HG03442 (cell line): Measurements from ENCODE around the gene TMEM218.
"Not testable (repeated sequence)": the region's sequence is repeated elsewhere in the genome, so short reads cannot be mapped to it uniquely, and the experiment has no call there.

Experiments
- ATAC-seq: cut with Tn5 transposase; IDR thresholded peaks from one replicate; pipeline ENCODE4 v1.9.1; 2021; ENCODE audit warnings: mild to moderate bottlenecking, moderate library complexity; ENCODE audit not compliant: unreplicated experiment

The TMEM218 gene

DNA sequence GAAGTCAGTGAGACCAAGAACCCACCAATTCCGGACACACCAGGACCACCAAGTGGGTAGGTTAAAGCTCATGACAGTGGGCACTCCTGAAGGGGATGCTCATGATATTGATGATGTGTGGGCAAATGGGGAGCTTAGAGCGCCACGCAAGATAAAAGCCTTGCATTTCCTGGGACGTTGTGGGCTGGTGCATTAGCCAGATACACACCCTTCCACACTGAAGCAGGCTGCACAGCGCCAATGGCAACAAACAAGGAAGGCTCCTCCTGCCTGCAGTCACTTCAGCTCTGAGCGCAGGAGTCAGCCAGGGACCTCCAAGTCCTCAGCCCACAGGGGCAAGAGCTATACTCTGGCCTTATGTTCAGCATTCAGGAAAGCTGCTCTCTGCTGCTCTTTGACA lies 20.6 kb downstream of the TMEM218 start:
- no peak for ATAC-seq

DNA sequence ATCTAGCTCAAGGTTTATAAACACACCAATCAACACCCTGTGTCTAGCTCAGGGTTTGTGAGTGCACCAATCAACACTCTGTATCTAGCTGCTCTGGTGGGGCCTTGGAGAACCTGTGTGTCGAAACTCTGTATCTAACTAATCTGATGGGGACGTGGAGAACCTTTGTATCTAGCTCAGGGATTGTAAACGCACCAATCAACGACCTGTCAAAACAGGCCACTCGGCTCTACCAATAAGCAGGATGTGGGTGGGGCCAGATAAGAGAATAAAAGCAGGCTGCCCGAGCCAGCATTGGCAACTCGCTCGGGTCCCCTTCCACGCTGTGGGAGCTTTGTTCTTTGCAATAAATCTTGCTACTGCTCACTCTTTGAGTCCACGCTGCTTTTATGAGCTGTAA lies 21.3 kb downstream of the TMEM218 start:
- not testable (repeated sequence) for ATAC-seq

DNA sequence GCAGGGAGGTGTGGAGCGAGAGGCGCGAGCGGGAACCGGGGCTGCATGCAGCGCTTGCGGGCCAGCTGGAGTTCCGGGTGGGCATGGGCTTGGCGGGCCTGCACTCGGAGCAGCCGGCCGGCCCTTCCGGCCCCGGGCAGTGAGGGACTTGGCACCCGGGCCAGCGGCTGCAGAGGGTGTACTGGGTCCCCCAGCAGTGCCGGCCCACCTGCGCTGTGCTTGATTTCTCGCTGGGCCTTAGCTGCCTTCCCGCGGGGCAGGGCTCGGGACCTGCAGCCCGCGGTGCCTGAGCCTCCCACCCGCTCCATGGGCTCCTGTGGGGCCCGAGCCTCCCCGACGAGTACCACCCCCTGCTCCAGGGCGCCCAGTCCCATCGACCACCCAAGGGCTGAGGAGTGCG lies 21.9 kb downstream of the TMEM218 start:
- not testable (repeated sequence) for ATAC-seq

DNA sequence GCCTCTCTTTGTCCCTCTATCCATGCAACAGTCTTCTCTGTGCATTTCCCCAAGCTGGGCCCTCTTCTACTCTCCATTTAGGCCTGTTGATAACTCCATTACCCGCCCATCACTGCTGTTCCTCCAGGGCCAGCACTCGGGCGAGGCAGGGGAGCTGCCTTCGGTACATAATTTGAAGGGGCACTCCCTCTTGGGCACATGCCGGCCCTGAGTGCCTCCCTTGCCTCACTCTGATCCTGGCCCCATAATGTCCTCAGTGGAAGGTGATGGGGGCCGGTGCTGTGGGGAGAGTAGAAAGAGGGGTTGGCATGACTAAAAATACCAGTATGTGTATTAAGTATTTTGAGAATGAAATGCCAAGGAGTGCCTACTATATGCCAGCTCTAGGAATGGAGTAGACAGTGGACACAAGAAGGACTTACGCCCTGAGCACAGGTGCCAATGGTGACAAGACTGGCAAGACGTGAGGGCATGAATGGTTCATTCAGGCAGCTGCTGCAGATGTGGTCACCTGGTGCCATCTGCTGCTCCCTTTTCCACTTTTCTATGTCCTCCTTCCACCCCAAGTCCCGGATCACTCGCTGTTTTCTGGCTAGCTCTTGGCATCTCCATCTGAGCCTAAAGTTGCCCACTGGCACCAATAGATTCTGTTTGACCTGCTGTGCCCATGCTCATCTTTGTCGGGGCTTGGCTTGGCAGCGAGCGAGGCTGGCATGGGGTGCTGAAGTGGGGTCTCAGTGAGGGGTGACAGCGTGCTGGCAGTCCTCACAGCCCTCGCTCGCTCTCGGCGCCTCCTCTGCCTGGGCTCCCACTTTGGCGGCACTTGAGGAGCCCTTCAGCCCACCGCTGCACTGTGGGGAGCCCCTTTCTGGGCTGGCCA lies 22.6 kb downstream of the TMEM218 start:
- ATAC-seq, result no peak

DNA sequence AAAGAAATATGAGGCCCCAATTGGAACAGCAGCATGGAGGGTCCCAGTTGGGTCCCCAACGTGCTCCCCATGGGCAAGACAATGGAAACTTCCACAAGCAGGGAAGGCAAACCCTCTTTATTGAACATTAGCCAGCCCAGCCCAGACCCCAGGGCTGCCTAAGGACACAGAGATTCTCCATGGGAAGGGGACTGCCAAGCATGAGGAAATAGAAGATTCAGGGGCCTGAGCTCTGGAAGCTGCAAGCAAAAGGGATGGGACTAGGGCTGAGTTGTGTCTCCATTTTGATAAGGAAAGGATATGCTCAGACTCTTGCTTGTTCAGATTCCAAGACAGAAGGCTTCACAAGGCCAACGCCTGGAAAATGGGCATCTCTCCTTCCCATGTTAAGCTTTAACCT lies 23.3 kb downstream of the TMEM218 start:
- ATAC-seq, result no peak

DNA sequence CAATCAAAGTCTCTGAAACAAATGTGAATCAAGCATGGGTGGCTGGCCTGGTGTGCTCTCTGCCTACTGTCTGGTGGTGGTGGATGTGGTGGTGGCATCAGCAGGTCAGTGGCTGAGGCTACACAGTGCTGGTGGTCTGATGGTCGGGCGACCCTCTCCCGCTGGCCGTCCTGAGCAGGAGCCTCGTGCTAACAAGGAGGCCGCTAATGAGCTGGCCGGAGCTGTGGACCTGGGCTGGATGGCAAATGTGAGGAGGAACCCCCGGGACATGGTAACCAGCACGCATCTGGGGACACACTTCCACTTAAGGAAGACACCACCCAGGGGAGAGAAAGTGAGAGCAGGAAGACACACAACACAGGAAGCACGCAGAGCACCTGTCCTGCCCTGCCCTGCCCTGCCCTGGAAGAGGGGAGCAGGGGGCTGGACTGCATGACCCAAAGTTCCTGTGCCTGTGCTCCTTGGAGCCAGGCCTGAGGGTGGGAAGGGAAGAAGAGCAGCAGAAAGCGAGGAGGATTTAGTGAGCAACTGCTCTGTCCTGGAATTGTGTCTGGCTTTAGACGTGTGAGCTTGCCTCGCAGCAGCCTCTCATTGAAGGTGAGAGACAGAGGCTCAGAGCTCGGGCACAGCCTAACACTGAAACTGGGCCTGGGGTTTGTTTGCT lies 24.7 kb downstream of the TMEM218 start:
- no peak for ATAC-seq

DNA sequence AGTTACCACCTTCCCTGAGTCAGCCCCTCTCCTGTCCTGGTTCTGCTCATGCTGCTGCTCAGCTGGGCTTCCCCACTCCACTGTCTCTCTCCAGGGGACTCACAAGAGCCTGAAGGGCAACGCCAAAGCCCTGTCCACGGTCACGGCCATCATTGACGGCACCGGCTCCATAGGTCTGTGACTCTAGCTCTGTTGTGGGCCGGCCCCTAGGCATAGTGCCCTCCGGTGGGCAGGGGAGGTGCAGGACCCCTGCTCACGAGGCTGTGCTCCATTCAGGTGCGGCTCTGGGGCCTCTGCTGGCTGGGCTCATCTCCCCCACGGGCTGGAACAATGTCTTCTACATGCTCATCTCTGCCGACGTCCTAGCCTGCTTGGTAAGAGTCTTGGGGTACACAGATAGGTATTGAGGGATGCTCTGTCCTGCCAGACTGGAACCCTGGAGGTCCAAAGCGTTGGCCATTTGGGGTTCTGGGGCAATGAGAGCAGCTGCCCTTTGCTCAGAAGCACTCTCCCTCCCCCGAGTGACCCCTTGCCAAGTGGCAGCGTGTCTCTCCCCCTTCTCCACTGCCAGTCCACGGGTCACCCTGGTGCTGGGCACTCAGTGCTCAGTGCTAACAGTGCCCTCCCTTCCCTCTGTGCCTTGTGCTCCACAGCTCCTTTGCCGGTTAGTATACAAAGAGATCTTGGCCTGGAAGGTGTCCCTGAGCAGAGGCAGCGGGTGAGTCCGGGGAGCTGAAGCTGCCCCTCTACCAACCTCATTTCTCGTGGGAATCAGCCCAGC lies 25.9 kb downstream of the TMEM218 start:
- no peak for ATAC-seq

DNA sequence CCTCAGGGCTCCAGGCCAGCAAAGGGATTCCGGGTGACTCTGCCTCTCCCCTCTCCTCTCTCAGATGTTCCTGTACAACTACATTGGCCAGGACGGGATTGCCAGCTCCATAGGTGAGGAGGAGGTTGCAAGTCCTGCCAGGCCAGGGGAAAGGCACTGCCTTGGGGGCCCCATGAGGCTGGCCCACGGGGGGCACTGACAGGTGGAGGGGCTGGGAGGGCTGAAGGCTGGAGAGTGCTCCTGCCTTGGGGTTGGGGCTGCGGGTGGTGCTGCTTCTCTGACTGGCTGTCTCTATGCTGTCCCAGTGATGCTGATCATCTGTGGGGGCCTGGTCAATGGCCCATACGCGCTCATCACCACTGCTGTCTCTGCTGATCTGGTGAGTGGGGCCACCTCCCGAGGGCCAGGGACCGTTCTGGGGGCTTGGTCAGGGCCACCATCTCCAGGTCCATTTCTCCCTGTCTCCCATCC lies 26.6 kb downstream of the TMEM218 start:
- ATAC-seq, result no peak

DNA sequence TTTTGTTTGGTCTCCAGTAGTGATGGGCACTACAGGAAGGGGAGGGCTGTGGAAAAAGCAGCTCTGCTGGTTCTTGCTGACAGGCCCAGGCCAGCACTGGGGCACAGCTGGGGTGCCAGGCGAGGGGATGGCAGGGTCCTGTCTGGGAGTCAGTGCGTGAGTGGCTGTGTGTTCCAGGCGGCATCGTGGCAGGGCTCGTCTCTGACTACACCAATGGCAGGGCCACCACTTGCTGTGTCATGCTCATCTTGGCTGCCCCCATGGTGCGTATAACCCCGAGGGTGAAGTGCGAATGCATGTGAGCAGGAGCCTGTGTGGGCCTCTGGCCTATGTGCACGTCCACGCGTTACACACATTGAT lies 27.4 kb downstream of the TMEM218 start:
- no peak for ATAC-seq

DNA sequence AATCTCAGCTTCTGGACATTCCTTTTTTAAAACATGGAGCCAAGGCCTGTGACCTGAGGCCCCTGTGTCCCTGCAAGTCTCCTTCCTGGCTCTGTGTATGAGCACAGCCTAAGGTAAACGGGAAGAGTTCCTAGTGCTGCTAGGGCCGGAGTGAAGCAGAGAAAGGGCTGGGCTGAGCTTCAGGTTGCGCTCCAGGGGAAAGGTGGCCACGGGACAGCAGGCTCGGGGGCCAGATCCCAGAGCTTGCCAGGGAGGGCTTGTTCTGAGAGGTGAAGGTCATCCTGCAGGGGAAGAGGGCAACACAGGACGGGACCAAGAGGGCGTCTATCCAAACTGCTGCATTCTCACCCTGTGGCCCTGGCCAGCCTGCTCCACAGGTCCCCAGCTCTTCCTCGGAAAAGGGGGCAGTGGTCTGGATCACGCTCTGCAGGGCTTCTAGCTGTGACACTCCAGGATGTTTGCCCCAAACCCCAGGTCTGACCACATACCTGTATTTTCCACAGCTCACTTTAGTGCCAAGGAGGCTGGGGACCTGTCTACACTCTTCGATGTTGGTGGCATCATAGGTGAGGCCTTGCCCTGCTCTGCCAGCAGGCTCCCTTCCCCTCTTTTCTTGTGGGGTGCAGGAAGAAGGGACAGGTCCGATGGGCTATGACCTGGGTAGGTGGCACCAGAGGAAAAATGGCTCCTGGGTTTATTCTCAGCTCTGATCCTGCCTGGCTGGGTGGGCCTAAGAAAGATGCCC lies 27.9 kb downstream of the TMEM218 start:
- ATAC-seq, result no peak

DNA sequence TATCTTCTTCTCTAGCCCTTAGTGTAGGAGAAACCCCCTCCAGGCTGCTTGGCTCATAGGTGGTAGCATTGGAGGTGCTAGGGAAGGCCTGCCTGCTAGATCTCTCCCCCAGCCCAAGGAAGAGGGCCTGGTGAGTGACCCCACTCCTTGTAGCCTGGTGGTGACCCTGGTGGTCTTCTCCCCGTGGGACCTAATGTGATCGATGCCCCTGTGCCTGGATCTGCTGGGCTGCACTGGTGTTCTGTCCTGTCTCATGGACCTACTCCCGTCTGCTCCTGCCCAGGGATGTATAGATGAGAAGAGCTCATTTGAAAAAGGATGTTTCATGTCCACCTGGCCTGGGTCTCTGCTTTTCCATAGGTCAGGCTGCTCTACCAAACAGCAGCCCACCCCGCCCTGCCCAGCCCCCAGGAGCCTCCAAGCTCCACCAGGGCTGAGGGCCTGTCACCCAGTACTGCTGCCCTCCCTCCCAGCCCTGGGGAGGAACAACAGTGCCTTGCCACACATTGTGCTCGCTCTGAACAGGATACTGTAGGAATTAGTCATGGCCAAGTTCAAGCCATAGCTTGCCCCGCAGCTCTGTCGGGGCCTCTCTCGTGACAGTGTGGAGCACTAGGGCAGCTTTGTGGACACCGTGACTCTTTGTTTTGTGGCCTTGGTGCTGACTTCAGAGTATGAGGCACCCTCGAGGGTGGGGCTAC lies 28.7 kb downstream of the TMEM218 start:
- no peak for ATAC-seq

DNA sequence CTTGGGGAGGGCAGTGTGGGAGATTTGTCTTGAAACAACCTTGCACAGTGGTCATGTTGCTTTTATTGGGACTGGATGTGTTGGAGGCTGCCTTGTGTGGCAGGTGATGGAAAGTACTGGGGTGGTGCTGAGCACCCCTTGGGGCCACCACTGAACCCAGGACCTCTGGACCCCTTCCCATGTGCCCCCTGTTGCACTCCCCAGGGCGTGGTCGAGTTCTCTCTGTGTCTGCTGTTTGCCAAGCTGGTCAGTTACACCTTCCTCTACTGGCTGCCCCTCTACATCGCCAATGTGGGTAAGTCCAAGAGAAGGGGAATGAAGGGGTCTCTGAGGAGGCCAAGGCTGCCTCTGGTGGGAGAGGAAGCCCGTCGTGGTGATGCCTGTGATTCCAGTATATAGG lies 29.4 kb downstream of the TMEM218 start:
- ATAC-seq, result no peak

DNA sequence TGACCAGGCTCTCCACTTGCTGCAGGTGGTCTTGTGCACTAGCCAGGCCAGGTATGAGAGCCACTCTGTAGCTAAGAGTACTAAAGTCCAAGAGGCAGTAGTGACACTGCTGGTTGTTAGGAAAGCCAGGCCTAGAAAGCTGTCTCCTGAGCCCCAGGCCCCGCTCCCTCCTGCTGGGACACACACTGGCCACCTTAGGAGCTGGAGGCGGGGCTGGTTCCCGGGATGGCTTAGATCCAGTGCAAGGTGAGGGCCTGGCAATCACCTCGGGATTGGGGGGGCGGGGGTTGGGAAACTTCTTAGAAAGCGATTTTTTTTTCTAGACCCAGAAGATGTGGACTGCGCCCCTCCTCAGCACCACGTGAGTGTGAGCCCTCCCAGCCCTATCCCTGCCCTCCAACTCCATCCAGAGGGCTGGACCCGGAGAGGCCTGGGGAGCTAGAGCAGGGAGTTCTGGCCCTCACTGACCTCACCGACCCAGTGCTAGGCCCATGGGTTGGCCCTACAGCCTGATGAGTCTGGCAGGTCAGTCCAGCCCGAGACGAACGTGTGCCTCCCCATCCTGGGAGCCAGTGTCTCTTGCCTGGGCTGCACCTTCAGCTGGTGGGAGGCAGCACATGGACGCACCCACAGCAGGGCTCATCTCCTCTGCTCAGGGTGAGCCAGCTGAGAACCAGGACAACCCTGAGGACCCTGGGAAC lies 30.2 kb downstream of the TMEM218 start:
- no peak for ATAC-seq

DNA sequence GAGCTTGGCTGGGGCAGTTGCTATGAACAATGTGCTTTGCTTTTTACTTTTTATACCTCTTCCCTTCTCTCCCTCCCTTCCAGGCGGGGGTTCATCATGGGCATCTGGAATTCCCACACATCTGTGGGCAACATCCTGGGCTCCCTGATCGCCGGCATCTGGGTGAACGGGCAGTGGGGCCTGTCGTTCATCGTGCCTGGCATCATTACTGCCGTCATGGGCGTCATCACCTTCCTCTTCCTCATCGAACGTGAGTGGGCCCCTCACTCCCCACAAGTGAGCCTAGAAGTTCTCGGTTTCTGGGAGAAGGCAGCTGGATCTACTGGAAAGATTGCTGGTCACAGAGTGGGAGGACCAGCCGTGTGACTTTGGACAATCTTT lies 30.9 kb downstream of the TMEM218 start:
- ATAC-seq, result no peak

DNA sequence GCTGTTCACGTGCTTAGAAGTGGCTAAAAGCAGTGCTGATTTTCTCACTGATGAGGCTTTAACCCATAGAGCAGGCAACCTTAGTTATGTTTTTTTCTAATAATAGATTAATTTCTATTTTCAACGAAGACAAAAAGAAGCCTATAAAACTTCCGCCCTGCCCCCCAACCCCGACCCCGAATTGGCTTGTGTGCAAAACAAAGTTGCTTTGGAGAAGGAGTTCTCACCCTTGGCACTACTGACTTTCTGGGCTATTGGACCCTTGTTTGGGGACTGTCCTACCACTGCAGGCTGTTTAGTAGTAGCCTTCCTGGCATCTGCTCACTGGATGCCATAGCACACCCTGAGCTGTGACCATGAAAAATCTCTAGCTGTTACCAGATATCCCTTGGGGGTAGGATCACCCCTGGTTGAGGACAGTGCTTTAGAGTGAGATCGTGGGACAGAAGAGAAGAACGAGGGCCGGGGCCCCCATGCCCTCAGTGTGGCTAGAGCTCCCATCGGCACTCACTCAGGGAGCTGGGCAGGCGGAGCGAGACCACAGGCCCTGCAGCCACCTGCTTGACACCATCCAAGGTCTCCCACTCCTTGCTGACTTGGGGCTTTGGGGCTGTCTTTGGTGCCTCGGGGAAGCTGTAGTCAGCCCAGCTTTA lies 31.4 kb downstream of the TMEM218 start:
- ATAC-seq, result no peak

DNA sequence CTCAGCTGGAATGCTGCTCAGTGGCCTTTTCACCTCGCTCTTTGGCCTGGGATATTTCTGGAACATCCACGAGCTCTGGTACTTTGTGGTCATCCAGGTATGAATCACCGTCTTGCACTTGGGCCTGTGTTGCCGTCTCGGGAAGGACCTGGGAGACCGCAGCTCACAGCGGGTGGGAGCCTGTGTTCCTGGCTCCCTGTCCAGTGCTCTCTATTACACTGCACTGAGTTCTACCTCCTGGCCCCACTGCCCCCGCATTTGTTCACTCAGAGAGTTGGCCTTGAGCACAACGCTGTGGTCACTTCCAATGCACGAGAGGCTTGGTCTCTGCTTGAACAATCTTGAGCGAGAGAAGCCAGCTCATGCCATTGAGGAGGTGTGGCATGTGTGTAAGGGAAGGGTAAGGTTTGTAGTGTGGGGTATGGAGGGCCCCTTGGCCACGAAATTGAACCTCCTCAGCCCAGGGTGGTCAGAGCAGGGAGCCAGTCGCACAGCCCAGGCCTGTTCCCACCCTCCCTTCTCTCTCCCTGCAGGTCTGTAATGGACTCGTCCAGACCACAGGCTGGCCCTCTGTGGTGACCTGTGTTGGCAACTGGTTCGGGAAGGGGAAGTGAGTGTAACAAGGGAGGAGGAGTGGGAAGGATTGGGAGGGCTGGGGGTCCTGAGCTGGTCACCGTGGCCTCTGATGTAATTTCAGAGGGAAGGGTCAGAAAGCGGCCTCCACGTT lies 32.1 kb downstream of the TMEM218 start:
- ATAC-seq, result no peak

DNA sequence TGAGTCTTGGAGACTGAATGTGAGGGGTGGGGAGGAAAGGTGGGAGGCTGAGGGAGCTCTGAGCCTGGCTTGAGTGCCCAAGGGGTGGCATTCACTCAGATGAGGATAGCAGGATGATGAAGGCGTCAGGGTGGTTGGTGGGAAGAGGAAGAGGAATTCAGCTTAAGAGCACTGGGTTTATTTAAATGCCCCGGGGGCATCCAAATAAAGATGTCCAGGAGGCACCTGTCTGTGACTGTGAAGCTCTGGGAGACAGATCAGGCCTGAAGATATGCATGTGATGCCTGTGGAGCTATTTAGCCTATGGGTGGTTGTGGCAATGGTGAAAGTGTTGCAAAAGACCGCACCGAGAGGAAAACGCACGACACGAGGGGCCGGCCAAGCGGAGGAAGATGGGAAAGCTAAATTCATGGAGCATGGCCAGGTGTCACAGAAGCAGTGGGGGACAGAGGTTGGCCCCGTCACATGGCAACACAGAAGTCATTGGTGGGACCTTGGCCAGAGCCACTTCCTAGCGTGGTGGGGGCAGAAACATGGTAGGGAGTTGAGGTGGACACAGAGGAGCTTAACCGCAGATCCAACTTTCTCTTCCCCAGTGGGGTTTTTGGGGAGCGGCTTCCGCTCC lies 32.8 kb downstream of the TMEM218 start:
- ATAC-seq, result no peak

DNA sequence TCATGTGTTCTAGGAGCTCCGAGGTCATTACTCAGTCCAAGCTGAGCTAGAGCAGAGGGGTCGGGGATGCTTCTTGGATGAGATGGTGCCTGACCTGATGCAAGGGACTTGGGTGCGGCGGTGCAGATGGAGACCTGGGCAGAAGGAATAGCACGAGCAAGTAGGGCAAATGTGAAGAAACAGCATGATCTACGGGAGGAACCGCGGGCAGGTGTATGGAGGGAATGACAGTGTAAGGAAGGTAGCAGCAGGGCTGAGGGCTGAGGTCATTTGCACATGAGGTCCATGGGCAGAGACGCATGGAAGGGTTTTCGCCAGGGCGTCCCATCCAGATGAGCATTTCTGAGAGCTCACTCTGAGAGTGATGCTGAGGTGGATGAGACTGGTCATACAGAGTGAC lies 33.4 kb downstream of the TMEM218 start:
- ATAC-seq, result no peak
